NCI-H526 treated with DMSO at 0.1 percent for 48 hours (cell line): ENCODE data around the gene MSH3.
"Not testable (repeated sequence)": the region's sequence is repeated elsewhere in the genome, so short reads cannot be mapped to it uniquely, and the experiment has no call there.

Experiments used
- DNase-seq: peaks from one replicate; lab custom pipeline; 2025; lab: John Stamatoyannopoulos, UW

MSH3 gene

GRCh38 chr5:80853413-80853812 lies 199.0 kb downstream of the MSH3 start:
- no peak for DNase-seq

GRCh38 chr5:80854583-80854982 lies 200.1 kb downstream of the MSH3 start:
- DNase-seq: no peak

GRCh38 chr5:80860924-80861613 lies 206.6 kb downstream of the MSH3 start:
- no peak for DNase-seq

- DNase-seq: no peak
Measured at GRCh38 chr5:80863708-80864107, 209.3 kb downstream of the MSH3 start.

- DNase-seq: no peak
Measured at GRCh38 chr5:80864109-80864508, 209.7 kb downstream of the MSH3 start.

GRCh38 chr5:80864706-80865435 lies 210.4 kb downstream of the MSH3 start:
- no peak for DNase-seq

GRCh38 chr5:80865551-80865950 lies 211.1 kb downstream of the MSH3 start:
- DNase-seq: no peak

GRCh38 chr5:80866371-80866770 lies 211.9 kb downstream of the MSH3 start:
- no peak for DNase-seq

GRCh38 chr5:80867233-80867632 lies 212.8 kb downstream of the MSH3 start:
- no peak for DNase-seq

GRCh38 chr5:80870442-80870841 lies 216.0 kb downstream of the MSH3 start:
- no peak for DNase-seq

GRCh38 chr5:80871541-80871961 lies 217.1 kb downstream of the MSH3 start:
- no peak for DNase-seq

- no peak for DNase-seq
Measured at GRCh38 chr5:80874162-80874561, 219.7 kb downstream of the MSH3 start.

- DNase-seq: no peak
Measured at GRCh38 chr5:80877592-80877991, 223.1 kb downstream of the MSH3 start.

- DNase-seq: no peak
Measured at GRCh38 chr5:80881726-80882125, 227.3 kb downstream of the MSH3 start.

- DNase-seq: not testable (repeated sequence)
Measured at GRCh38 chr5:80883390-80883789, 228.9 kb downstream of the MSH3 start.

GRCh38 chr5:80884086-80884813 lies 229.8 kb downstream of the MSH3 start:
- DNase-seq: no peak

GRCh38 chr5:80884929-80885328 lies 230.5 kb downstream of the MSH3 start:
- DNase-seq: no peak

- DNase-seq: no peak
Measured at GRCh38 chr5:80885396-80886000, 231.0 kb downstream of the MSH3 start.

GRCh38 chr5:80894083-80894482 lies 239.6 kb downstream of the MSH3 start:
- DNase-seq: no peak

GRCh38 chr5:80895523-80895922 lies 241.1 kb downstream of the MSH3 start:
- DNase-seq: no peak

- not testable (repeated sequence) for DNase-seq
Measured at GRCh38 chr5:80902624-80903023, 248.2 kb downstream of the MSH3 start.

- DNase-seq: no peak
Measured at GRCh38 chr5:80904533-80905187, 250.2 kb downstream of the MSH3 start.
